ENCODE results near the gene GPX1.
A peak's percentile ranks its signal among the peaks of the same experiment; 100 is the strongest.
"Not testable (repeated sequence)": the region's sequence is repeated elsewhere in the genome, so short reads cannot be mapped to it uniquely, and the experiment has no call there.

GPX1 gene

DNA sequence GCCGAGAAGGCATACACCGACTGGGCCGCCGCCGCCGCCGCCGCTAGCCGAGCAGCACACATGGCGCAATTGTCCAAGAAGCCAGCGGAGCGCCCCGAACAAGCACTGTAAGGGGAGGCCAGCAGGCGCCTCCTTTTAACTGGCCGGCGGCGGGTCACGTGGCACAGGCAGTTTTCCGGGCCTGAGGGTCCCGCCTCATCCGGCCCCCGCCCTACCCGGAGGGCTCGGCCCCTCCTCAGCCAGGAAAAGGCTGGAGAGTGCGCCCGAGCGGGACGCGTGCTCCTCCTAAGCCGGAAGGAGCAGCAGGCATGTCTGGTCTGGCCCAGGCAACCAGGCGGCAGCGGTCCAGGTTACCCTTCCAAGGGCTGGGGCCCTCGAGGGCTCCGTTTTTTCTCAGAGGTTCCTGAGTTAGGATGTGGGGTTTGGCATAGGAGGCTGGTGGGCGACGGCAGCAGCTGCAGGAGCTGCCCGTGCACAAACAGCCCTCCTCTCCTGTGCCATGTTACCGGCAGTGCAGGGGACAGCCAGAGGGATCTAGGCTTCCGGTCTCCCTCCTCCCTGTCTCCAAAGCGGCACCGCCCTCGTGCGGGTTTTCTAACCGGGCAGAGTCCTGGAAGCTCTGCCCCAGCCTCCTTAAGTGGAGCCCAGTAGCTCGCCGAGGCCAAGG lies at the start of gene GPX1:
TSS of gene GPX1 (minus strand) at position 137 of the 667 bp plus-strand sequence. CDS start at position 62, 75 bp downstream.
- DNase-seq, result peak; percentile 60

DNA sequence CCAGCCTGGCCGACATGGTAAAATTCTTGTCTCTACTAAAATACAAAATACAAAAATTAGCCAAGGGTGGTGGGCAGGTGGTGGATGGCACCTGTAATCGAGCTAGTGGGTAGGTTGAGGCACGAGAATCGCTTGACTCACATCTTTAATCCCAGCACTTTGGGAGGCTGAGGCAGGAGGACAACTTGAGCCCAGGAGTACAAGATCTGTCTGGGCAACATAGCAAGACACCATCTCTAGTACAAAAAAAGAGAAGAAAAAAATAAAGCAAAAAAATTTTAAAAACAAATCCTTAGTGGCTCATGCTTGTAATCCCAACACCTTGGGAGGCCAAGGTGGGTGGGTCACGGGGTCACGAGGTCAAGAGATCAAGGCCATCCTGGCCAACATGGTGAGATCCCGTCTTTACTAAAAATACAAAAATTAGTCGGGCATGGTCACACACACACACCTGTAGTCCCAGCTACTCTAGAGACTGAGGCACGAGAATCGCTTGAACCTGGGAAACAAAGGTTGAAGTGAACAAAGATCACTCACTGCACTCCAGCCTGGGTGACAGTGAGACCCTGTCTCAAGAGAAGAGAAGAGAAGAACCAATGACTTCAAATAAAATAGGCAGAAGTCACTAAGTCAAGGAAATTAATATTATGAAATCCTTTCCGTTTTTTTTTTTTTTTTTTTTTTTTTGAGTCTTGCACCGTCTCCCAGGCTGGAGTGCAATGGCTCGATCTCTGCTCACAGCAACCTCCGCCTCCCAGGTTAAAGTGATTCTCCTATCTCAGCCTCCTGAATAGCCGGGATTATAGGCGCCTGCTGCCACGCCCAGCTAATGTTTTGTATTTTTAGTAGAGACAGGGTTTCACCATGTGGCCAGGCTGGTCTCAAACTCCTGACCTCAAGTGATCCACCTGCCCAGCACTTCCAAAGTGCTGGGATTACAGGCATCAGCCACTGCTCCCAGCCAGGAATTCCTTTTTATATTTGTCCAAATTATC lies 48.7 kb upstream of the GPX1 start:
- no peak for DNase-seq

DNA sequence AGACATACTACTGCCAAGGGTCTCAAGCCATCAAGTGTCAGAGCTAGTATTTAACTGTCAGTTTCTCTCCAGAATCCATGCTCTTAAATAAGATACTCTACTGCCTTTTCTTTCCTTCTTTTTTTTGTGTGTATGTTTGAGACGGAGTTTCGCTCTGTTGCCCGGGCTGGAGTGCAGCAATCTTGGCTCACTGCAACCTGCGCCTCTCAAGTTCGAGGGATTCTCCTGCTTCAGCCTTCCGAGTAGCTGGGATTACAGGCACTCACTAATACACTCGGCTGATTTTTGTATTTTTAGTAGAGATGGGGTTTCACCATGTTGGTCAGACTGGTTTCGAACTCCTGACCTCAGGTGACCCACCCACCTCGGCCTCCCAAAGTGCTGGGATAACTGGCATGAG lies 47.4 kb upstream of the GPX1 start:
- peak; percentile 42 for DNase-seq

- DNase-seq, result no peak
Measured at GRCh38 chr3:49403891-49404290, 45.7 kb upstream of the GPX1 start.

DNA sequence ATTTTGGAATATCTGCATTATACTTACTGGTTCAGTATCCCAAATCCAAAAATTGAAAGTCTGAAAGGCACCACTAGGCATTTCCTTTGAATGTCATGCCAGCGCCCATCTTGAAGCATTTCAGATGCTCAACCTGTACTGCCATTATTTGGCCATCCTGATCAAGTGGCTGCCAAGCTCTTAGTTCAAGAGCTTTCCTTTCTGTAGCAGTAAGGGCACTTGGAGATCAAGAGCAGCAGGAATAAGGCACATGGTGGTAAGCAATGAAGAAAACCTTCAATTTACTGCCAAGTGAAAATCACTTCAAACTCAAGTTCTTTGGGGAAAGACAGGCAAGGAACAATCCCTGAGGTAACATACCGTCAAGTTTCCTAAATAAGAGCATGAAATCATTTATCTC lies 43.6 kb upstream of the GPX1 start:
- peak; percentile 84 for DNase-seq

DNA sequence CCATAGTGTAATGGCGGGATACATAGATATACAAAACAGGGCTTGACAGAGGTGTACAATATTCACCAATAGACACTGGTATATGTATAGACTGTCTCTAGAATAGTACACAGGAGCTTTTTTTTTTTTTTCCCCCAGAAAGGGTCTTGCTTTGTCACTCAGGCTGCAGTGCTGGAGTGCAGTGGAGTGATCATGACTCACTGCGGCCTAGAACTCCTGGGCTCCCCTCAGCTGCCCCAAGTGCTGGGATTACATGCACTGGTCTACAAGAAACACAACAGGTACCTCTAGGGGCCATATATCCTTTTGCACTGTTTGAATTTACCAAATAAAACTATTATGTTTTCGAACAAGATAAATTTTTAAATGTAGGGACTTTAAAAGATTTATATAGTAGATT lies 41.3 kb upstream of the GPX1 start:
- DNase-seq, result no peak

DNA sequence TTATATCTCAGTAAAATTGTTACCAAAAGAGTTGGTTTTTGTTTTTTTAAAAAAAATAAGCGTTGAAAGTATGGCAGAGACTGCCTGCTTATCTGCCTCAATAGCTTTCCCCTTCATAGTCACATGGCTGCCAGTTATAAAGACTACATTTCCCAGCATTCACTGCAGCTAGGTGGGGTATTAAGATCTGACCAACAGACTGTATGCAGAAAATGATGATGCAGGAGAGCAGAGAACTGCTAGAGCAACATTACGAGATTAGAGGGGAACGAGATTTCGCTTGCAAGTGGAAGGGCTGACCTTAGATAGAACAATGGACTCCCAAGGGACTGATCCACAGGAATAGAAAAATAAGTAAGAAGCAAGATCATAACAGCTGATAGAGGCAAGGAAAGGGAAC lies 39.3 kb upstream of the GPX1 start:
- DNase-seq, result no peak

- DNase-seq, result not testable (repeated sequence)
Measured at GRCh38 chr3:49391310-49391709, 33.2 kb upstream of the GPX1 start.

- DNase-seq, result no peak
Measured at GRCh38 chr3:49389297-49389696, 31.1 kb upstream of the GPX1 start.

GRCh38 chr3:49388289-49388820 lies 30.2 kb upstream of the GPX1 start:
- DNase-seq, result no peak

DNA sequence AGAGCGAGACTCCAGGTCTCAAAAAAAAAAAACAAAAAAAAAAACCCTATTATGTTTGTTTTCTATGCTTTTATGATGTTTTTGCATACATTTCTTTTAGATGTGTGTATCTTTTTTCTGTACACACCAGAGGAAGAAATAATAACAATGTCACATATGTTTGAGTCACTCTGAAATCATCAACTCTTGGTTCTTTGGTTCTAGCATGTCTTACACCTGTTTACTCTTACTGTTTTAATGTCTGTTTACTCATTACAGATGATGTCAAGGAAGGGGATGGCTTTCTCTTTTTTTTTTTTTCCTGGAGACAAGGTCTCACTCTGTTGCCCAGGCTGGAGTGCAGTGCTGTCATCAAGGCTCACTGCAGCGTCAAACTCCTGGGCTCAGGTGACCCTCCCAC lies 29.6 kb upstream of the GPX1 start:
- no peak for DNase-seq

DNA sequence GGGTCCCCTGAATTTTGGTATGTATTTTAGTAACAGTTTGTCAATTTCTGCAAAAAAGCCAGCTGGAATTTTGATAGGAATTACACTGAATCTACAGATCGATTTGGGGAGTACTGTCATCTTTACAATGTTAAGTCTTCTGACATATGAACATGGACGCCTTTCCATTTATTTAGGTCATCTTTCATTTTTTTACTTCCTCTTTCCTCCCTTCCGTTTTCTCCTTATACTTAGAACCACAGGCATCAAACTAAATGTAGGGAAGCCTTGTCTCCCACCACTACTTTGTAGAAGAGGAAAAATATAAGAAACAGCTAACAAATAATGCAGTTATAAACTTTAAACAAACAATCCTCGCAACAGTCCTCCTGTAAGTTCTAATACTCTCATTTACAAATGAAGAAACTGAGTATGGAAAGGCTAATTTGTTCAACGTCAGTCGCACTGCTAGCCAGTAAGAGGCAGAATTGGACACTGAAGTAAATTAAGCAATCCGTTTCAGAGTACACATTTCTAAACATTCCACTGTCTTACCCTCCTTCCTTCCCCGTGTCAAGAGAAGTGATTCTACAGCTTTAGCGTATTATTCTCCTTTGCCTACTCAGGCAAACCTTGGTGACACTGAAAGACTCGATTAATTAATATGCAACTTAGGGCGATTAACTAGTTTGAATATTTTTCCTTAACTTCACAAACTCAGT lies 28.1 kb upstream of the GPX1 start:
- no peak for DNase-seq

- no peak for DNase-seq
Measured at GRCh38 chr3:49385617-49386016, 27.5 kb upstream of the GPX1 start.

- DNase-seq, result no peak
Measured at GRCh38 chr3:49383387-49383786, 25.2 kb upstream of the GPX1 start.

GRCh38 chr3:49378249-49378895 lies 20.2 kb upstream of the GPX1 start:
- peak; percentile 1 for DNase-seq

DNA sequence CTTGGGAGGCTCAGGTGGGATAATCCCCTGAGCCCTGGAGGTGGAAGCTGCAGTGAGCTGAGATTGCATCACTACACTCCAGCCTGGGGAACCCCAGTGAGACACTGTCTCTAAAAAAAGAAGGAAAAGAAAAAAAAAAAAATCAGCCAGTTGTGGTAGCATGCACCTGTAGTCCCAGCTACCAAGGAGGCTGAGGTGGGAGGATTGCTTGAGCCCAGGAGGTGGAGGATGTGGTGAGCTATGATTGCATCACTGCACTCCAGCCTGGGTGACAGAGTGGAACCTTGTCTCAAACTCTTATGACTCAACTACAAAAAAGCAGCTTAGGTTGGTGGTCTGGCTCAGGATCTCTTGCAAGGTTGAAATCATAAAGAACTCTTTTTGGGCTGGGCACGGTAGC lies 19.3 kb upstream of the GPX1 start:
- DNase-seq, result no peak

DNA sequence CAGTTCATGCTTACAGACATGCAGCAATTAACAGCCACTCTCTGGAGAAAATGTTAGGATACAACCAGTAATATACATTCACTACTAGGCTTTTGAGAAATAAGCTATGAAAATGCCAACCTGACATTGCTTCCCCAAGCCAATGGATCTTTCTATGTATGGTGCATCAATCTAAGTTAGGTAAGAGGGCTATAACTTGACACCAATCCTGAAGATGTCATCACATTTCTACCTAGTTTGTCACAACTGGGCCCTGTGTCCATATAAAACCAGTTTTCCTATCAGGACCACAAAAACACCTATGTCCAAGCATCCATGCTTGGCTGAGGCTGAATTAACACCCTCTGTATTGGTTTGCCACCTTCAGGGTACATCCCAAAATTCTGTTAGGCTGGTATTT lies 13.8 kb upstream of the GPX1 start:
- DNase-seq, result no peak

GRCh38 chr3:49370585-49371290 lies 12.6 kb upstream of the GPX1 start:
- no peak for DNase-seq

DNA sequence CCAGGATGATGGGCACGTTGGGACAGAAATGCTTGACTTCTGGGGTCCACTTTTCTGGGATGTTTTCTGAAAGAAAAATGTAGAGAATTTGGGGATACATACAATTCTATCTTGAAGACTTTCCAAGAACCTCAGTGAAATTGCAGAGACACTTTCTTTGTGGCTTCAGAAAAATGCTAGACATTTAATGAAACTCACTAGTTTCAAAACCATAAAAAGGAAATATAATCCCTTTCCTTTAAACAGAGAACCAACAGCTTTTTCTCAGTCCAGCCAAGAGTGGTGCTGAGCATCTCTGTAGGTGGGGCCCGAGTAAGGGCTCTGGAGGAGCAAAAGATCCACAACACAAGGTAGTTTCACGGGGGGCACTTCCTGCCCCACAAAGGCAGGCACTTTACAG lies 4.4 kb upstream of the GPX1 start:
- no peak for DNase-seq

- DNase-seq, result no peak
Measured at GRCh38 chr3:49359623-49360022, 1.5 kb upstream of the GPX1 start.

DNA sequence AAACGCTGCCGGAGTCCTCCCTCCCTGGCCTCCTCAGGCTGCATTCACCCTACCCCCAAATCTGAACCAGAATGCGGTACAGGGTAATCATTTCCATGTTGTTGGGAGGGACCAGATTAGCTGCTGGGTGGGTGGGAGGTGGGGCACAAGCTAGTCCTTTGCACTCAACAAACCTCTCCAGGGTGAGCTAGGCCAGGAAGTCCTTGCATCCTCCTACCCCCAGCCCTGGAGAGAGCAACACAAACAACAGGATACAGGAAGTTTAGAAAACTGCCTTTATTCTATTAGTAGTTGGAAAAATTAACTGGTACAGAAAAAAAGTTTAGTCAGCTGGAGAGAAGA lies 702 bp upstream of the GPX1 start:
- DNase-seq, result no peak

All from DMS79 treated with DMSO at 0.1 percent for 48 hours (cell line).